ENCODE data around the gene THBS2.

Gene THBS2

GRCh38 chr6:169169941-169170582 is 83.6 kb downstream of the THBS2 start:
- Histone ChIP-seq H3K27me3 (ENCODE audit: insufficient read depth, low read length, poor library complexity, severe bottlenecking) (no peaks in the 10 kb centered on the region), H4K20me1 (ENCODE audit: insufficient read depth, low read length, poor library complexity, severe bottlenecking) (no peaks in the 10 kb centered on the region), H3F3A (ENCODE audit: low read depth) (no peaks in the 10 kb centered on the region), H3K36me3 (ENCODE audit: insufficient read depth, low read length) (no peaks in the 10 kb centered on the region), H3K9me2 (replicated peaks; ENCODE audit: low read depth, low read length) (no peaks in the 10 kb centered on the region), H3K9ac (ENCODE audit: low read depth, low read length, poor library complexity, severe bottlenecking) (no peak overlapping the region), H3K4me2 (ENCODE audit: low read depth, low read length, poor library complexity, severe bottlenecking) (no peak overlapping the region), H3K4me1 (ENCODE audit: insufficient read depth, low read length, poor library complexity, severe bottlenecking) (no peaks in the 10 kb centered on the region), H3K79me2 (ENCODE audit: insufficient read depth, low read length) (no peaks in the 10 kb centered on the region), H3K9me3 (ENCODE audit: insufficient read depth, low read depth, low read length) (peaks cover 23% of the 10 kb centered on the region; the same call in 1 of the 2 replicates), H2AFZ (ENCODE audit: low read length) (no peak overlapping the region), H3K4me3 (ENCODE audit: low read length, poor library complexity, severe bottlenecking) (no peak overlapping the region)
- no peak for TF ChIP-seq CTCF (conservative IDR thresholded peaks at IDR 0.05; ENCODE audit: low read length)
- no peak for TF ChIP-seq EZH2phosphoT487 (IDR thresholded peaks at IDR 0.05; ENCODE audit: borderline replicate concordance)

- Histone ChIP-seq H3K9me2 (replicated peaks; ENCODE audit: low read depth, low read length) (no peaks in the 10 kb centered on the region), H4K20me1 (ENCODE audit: insufficient read depth, low read length, poor library complexity, severe bottlenecking) (no peaks in the 10 kb centered on the region), H3K9me3 (ENCODE audit: insufficient read depth, low read depth, low read length) (peaks cover 26% of the 10 kb centered on the region; the same call in 1 of the 2 replicates), H3K9ac (ENCODE audit: low read depth, low read length, poor library complexity, severe bottlenecking) (no peak overlapping the region), H3K4me1 (ENCODE audit: insufficient read depth, low read length, poor library complexity, severe bottlenecking) (no peaks in the 10 kb centered on the region), H3K79me2 (ENCODE audit: insufficient read depth, low read length) (no peaks in the 10 kb centered on the region), H3K4me2 (ENCODE audit: low read depth, low read length, poor library complexity, severe bottlenecking) (no peak overlapping the region), H2AFZ (ENCODE audit: low read length) (no peak overlapping the region), H3K36me3 (ENCODE audit: insufficient read depth, low read length) (no peaks in the 10 kb centered on the region), H3K4me3 (ENCODE audit: low read length, poor library complexity, severe bottlenecking) (no peak overlapping the region), H3F3A (ENCODE audit: low read depth) (no peaks in the 10 kb centered on the region), H3K27me3 (ENCODE audit: insufficient read depth, low read length, poor library complexity, severe bottlenecking) (no peaks in the 10 kb centered on the region)
- TF ChIP-seq CTCF (conservative IDR thresholded peaks at IDR 0.05; ENCODE audit: low read length) (no peak), EZH2phosphoT487 (IDR thresholded peaks at IDR 0.05; ENCODE audit: borderline replicate concordance) (no peak)
These were observed 84.3 kb downstream of the THBS2 start for GRCh38 chr6:169169375-169169774.

DNA sequence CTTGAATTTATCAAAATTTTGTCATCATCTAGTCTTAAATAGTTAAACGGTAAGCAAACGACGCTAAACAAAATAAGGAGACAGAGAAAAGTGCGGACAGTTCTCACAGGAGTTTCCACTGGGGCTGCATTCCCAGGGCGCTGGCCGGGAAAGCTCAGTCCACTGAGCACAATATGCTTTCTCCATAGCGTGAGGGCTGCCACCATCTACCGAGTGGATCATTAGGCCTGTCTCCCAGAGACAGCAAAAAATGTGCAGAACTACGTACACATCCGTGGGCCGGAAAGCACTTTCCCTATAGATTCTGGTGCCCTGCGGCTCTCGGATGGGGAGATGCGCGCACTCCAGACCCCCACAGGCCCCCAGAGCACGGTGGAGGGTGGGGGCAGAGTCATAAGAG is 84.9 kb downstream of the THBS2 start:
- Histone ChIP-seq H3K27me3 (ENCODE audit: insufficient read depth, low read length, poor library complexity, severe bottlenecking) (no peaks in the 10 kb centered on the region), H2AFZ (ENCODE audit: low read length) (no peak overlapping the region), H3K79me2 (ENCODE audit: insufficient read depth, low read length) (no peaks in the 10 kb centered on the region), H4K20me1 (ENCODE audit: insufficient read depth, low read length, poor library complexity, severe bottlenecking) (no peaks in the 10 kb centered on the region), H3F3A (ENCODE audit: low read depth) (no peaks in the 10 kb centered on the region), H3K9me3 (ENCODE audit: insufficient read depth, low read depth, low read length) (peaks cover 26% of the 10 kb centered on the region; the same call in 1 of the 2 replicates), H3K9me2 (replicated peaks; ENCODE audit: low read depth, low read length) (no peaks in the 10 kb centered on the region), H3K36me3 (ENCODE audit: insufficient read depth, low read length) (no peaks in the 10 kb centered on the region), H3K4me2 (ENCODE audit: low read depth, low read length, poor library complexity, severe bottlenecking) (no peak overlapping the region), H3K4me1 (ENCODE audit: insufficient read depth, low read length, poor library complexity, severe bottlenecking) (no peaks in the 10 kb centered on the region), H3K9ac (ENCODE audit: low read depth, low read length, poor library complexity, severe bottlenecking) (no peak overlapping the region), H3K4me3 (ENCODE audit: low read length, poor library complexity, severe bottlenecking) (no peak overlapping the region)
- no peak for TF ChIP-seq EZH2phosphoT487 (IDR thresholded peaks at IDR 0.05; ENCODE audit: borderline replicate concordance)
- TF ChIP-seq CTCF (conservative IDR thresholded peaks at IDR 0.05; ENCODE audit: low read length): no peak
